Head of caudate nucleus (tissue), 42 donors: ENCODE results near the gene TOMM5.
"Not testable (repeated sequence)": the region's sequence is repeated elsewhere in the genome, so short reads cannot be mapped to it uniquely, and the experiment has no call there.

Experiments used
- DNase-seq, 42 donors: peaks; one replicate each; pipeline versions ENCODE4 v3.0.0 to v3.0.0-alpha.2; 2020 to 2021; ENCODE audit warnings: mixed read lengths in 7 of 42
- intact Hi-C: fragments of 100-400 bp; cut with DNase I; formaldehyde crosslinking; loops from one replicate; pipeline ENCODE4 v1.15.0; 2022

The TOMM5 gene

DNA sequence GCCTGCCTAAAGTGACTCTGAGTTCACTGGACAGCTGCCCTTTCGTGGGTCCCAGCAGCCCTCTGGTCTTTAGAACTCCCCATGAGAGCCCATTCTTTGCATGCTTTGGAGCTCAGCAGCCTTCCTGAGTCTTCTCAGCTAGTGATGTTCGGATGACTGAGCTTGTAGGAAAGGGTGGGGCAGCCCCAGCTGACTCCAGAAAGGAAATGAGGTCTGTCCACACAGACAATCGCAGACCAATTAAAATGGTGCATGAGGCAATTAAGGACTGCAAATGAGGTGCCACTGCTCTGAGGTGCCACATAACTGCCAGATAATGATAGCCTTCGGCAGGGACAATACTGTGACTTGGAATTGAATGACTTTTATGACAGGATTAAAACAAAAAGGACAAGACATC lies 25.4 kb upstream of the TOMM5 start:
- intact Hi-C loops, result no loop called here
- no peak for DNase-seq

GRCh38 chr9:37617161-37617560 lies 24.8 kb upstream of the TOMM5 start:
- intact Hi-C loops, result no loop called here
- DNase-seq, result no peak

- intact Hi-C loops, result no loop called here
These were observed 19.6 kb upstream of the TOMM5 start for GRCh38 chr9:37611961-37612360.

DNA sequence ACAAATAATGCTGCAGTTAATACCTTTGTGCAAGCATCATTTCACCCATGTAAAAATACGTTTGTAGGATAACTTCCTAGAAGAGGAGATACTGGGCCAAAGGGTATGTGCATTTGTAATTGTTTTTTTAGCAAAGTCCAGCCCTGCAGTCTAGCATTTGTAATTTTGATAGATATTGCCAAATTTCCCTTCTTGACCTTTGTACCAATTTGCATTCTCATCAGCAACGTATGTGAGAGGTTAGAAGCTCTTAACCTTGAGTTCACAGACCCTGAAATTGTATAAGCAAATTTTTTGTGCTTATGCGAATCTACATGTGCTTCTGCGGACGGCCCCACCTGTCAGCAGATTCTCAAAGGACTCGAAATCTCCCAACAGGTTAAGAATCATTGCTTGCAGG lies 18.6 kb upstream of the TOMM5 start:
- DNase-seq, result no peak
- intact Hi-C loops, result no loop called here

More at GRCh38 chr9:37611961-37612360, 19.6 kb upstream of the TOMM5 start:
- DNase-seq, result no peak

DNA sequence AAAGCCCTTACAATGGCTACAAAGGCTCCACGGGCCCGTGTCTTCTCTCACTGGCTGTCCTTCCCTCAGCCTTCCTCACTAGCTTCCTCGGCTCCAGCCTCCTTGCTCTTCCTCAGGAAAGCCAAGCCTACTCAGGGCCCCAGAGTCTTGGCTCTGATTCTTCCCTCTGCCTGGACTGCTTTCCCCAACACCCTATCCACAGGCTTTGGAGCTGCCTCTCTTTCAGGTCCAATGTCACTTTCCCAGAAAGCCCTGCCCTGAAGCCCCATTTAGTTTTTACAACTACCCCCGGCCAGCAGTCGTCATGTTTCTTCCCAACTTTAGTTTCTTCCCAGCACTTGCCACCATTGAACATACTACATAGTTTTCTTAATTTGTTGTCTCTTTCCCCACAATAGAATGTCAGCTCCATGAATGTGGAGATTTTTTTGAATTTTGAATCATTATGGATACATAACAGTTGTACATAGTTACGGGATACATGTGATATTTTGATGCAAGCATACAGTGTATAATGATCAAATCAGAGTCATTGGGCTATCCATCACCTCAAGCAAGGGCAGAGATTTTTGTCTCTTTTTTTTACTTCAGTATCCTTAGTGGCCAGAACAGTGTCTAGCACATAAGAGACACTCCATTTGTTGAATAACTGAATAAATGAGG lies 17.5 kb upstream of the TOMM5 start:
- intact Hi-C loops, result no loop called here
- DNase-seq, result no peak

DNA sequence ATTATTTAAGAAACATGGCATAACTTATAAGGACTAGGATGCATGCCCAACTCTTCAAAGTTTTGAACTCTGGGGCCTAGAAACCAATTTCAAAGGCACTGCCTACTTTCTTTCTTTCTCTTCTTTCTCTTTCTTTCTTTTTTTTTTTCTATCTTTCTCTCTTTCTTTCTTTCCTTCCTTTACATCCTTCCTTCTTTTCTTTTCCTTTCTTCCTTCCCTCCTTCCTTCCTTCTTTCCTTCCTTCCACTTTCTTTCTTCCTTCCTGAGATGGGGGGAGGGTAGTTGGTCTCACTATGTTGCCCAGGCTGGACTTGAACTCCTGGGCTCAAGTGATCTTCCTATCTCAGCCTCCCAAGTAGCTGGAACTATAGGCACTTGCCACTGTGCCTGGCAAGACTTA lies 15.9 kb upstream of the TOMM5 start:
- intact Hi-C loops, result no loop called here
- DNase-seq, result no peak

DNA sequence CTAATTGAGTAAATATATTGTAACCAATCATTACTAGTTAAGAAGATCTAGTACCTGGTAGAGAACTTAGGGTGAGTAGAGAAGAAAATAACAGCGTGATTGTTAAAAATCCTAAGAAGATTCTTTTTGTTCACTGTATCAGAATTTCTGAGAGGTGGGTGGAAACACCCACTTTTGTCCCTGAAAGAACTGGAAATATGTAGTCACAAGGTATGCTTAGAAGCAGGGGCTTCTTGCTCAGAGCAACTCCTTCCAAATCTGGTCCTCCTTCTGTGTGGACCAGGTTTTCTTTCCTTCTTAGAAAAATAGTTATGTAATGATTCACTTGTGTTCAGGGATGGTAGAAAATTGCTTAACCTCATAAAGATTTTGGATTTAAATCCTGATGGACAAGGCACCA lies 11.9 kb upstream of the TOMM5 start:
- intact Hi-C loops, result no loop called here

GRCh38 chr9:37602817-37603216 lies 10.4 kb upstream of the TOMM5 start:
- DNase-seq, result no peak
- intact Hi-C loops, result no loop called here

More for the DNA sequence above, 11.9 kb upstream of the TOMM5 start:
- DNase-seq, result peak in 8 of 42 donors; percentile 13 to 60 (median 34)

GRCh38 chr9:37602061-37602460 lies 9.7 kb upstream of the TOMM5 start:
- intact Hi-C loops, DNase-seq: not testable (repeated sequence)

DNA sequence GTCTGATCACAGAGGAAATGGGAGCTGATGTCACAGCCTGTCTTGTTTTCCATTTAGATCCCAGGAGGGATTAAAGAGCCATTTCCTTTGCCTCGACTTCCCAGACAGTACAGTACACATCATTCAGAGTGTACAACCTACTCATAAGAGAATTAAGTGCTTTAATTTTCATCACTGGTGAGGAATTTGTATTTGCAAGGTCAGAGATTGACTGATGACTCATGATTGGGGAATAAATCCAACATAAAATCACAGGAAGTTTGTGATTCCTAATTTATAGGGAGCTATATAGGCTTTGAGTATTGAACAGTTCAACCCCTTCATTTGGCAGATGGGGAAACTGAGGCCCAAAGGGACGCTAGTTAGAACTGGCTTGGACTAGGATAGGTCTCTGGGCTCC lies 4.1 kb upstream of the TOMM5 start:
- no peak for DNase-seq
- intact Hi-C loops, result loop anchor here (10.0 kb wide), 3 partner anchors 112 to 188 kb away; partner anchors contain the start of genes EXOSC3, POLR1E and TRMT10B

GRCh38 chr9:37593883-37594448 lies 1.6 kb upstream of the TOMM5 start:
- no peak for DNase-seq
- intact Hi-C loops, result loop anchor here (2.0 to 10.0 kb wide), 4 partner anchors 17 to 191 kb away; partner anchors contain the start of genes EXOSC3, FBXO10, POLR1E and TRMT10B

GRCh38 chr9:37587521-37587920 lies 4.9 kb downstream of the TOMM5 start:
- intact Hi-C loops, result no loop called here

GRCh38 chr9:37583522-37584121 lies 8.8 kb downstream of the TOMM5 start:
- intact Hi-C loops, result no loop called here
- DNase-seq, result no peak

More at GRCh38 chr9:37587521-37587920, 4.9 kb downstream of the TOMM5 start:
- no peak for DNase-seq

- DNase-seq, result peak in 3 of 42 donors; percentile 18 to 48 (median 26)
- intact Hi-C loops, result no loop called here
These were observed 9.7 kb downstream of the TOMM5 start for GRCh38 chr9:37582548-37583157.

DNA sequence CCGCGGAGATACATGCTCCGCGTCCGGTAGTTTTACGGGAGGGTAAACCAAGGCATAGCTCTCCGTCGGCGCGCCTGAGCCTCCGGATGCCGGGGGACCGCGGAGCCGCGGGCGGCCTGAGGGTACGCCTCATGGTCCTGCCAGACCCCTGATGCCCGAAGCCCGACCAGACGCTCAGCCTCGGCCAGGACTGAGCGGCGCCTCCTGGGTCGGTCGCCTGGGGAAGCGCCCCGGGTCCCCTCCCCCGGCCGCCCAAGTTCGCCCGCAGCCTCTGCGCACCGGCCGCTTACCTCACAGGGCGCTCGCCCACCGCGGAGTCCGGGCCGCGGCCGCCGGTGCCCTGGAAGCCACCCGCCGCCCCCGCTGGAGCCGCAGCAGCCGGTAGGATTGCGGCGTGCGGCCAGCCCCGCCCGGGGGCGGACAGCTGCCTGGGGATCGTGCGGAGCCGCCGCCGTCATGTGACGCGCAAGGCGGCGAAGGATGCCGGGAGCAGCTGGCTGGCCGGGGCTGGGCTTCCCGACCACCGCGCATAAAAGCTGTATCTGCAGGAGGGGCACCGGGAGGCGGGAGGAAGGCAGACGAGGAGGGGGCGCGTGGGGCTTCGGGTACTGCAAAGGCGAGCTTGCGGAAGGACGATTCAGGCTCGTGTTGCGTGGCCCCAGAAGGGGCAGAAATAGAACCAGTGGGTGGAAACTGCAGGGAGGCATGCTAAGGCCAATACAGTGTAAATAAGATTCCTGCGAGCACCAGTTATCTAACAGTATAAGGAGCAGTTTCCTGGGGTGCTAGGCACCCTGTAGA lies 16.3 kb downstream of the TOMM5 start, which contains the start of gene FBXO10:
FBXO10 (minus strand) TSS at position 460 of the 801 bp plus-strand sequence. CDS start 34,612 bp downstream, outside the sequence.
- peak; percentile 43 to 88 (median 80) for DNase-seq
- intact Hi-C loops, result loop anchor here (2.0 kb wide), 1 partner anchor 19 kb away; no protein-coding TSS in a partner anchor

GRCh38 chr9:37575511-37575914 lies 16.9 kb downstream of the TOMM5 start:
- no peak for DNase-seq
- intact Hi-C loops, result no loop called here

DNA sequence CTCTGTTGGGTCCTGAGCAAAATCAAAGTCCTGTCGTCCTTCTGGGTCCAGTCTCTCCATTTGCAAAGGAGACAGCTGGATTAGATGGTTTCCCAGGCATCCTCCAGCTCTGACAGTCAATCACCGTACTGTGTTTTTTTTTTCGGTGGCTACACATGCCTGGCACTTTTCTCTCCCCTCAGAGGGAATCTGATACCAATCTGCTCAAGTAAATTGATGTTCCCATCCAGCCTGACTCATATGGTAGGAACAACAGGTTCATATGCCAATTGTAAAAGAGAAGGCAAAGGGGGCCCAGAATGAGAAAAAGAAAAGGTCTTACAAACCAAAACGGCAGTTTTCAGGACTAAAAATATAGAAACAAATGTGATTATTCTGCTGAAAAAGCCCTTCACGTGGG lies 17.4 kb downstream of the TOMM5 start:
- intact Hi-C loops, result no loop called here
- no peak for DNase-seq

GRCh38 chr9:37574241-37574721 lies 18.1 kb downstream of the TOMM5 start:
- intact Hi-C loops, result no loop called here
- DNase-seq, result no peak

DNA sequence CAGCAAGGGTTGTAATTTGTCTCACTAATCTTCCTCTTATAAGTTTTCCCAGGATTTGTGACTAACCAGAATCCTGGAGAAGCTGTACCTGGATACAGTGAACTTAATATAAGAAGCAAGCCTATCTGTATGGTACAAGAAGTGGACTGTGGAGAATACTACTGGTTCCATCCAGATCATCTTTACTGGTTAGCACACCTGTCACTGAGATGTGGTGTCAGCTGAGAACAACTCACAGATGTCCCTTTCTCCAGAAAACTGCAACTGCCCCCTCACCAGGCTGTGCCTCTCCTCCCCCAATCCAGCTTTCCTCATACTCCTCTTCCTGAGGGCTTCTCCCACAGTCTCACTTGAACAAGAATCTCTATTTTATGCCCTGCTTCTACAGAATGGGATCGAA lies 21.1 kb downstream of the TOMM5 start:
- intact Hi-C loops, result no loop called here
- no peak for DNase-seq
